Measurements from ENCODE around the gene HRK. TPM values are rescaled to one million over a fixed set of nuclear protein-coding genes. Genes with fewer than 3 reads are reported as not detected.

Gene HRK
- total and polyA plus RNA-seq, 2 of the 4 experiments (the other 2 are of a cell fraction): not detected

- H3K4me3 ChIP-seq (ENCODE audit: insufficient read depth, low read depth, low read length): no peak overlapping the region
- no peaks in the 10 kb centered on the region; the same call in 1 of the 2 replicates for H3K27me3 ChIP-seq (ENCODE audit: control insufficient read depth, insufficient read depth, low read length)
- POLR2A ChIA-PET (ENCODE audit: unreplicated experiment): no interaction called here
- H3K27ac ChIP-seq (ENCODE audit: insufficient read depth, low read length): no peak overlapping the region
- DNase-seq (no peak), ATAC-seq (ENCODE audit: low read depth) (no peak)
- H4K91ac ChIP-seq (ENCODE audit: insufficient read depth, low read depth, low read length): peak overlapping the region; percentile 21; the same call in 1 of the 2 replicates
- peak overlapping the region; percentile 46; the same call in 1 of the 2 replicates for H3K14ac ChIP-seq (replicated peaks; ENCODE audit: low read depth, low read length)
- H3K56ac ChIP-seq (ENCODE audit: extremely low read depth, insufficient read depth, low read length): no peak overlapping the region
- H2AK9ac ChIP-seq (replicated peaks; ENCODE audit: low read depth, low read length, poor library complexity): peak overlapping the region; percentile 66
- intact Hi-C loops (cut with micrococcal nuclease): no loop called here
- H2BK20ac ChIP-seq (ENCODE audit: low read depth, low read length): peak overlapping the region; percentile 89
- no peak overlapping the region for H3K18ac ChIP-seq (ENCODE audit: low read depth, low read length)
- H3K9me1 ChIP-seq (ENCODE audit: insufficient read depth, low read length): peaks cover 14% of the 10 kb centered on the region
- WGBS, 2 experiments (ENCODE audit: extremely low coverage in 2 of 2, insufficient read length in 1 of 2): no CpG with 5 or more reads among the region's 4 CpGs
- no peak overlapping the region for H3K9ac ChIP-seq (ENCODE audit: low read depth, low read length)
- in situ Hi-C loops (cut with MboI; ENCODE audit: low sequenced_read_pairs): no loop called here
- peak overlapping the region; percentile 74; the same call in 2 of the 3 replicates for H2BK15ac ChIP-seq (ENCODE audit: low read depth, low read length)
- peak overlapping the region; percentile 44 for H2AFZ ChIP-seq (replicated peaks; ENCODE audit: low read length, poor library complexity)
- peak overlapping the region; percentile 87 for H3K4ac ChIP-seq (ENCODE audit: low read depth, low read length)
- no peaks in the 10 kb centered on the region for H3K9me3 ChIP-seq (ENCODE audit: control insufficient read depth, insufficient read depth, low read length)
- no peak overlapping the region for H2BK5ac ChIP-seq (ENCODE audit: low read depth, low read length, poor library complexity, severe bottlenecking)
- H4K20me1 ChIP-seq (ENCODE audit: insufficient read depth, low read length): no peaks in the 10 kb centered on the region
- peaks cover 5% of the 10 kb centered on the region for H3K4me1 ChIP-seq (ENCODE audit: control insufficient read depth, insufficient read depth, low read length)
- no peak overlapping the region for H4K5ac ChIP-seq (ENCODE audit: low read depth, low read length)
- H3K23ac ChIP-seq (ENCODE audit: low read depth, low read length): no peak overlapping the region
- no TSS peak for BruUV-seq (replicated peaks)
- TF ChIP-seq BHLHE40 (IDR thresholded peaks at IDR 0.05; ENCODE audit: low read depth, low read length): no peak
- no peak for TF ChIP-seq ELK1 (IDR thresholded peaks at IDR 0.05; ENCODE audit: borderline replicate concordance, low read depth, low read length)
- TF ChIP-seq MAFK (IDR thresholded peaks at IDR 0.05; ENCODE audit: low read depth, low read length): no peak
- TF ChIP-seq RCOR1 (IDR thresholded peaks at IDR 0.05; ENCODE audit: insufficient replicate concordance, low read length): no peak
- no peak for TF ChIP-seq FOS (IDR thresholded peaks at IDR 0.05; ENCODE audit: low read depth, low read length)
- TF ChIP-seq RFX5 (IDR thresholded peaks at IDR 0.05; ENCODE audit: low read depth, low read length): no peak
- TF ChIP-seq MAZ (IDR thresholded peaks at IDR 0.05; ENCODE audit: borderline replicate concordance, low read depth, low read length): no peak
- no peak for TF ChIP-seq CHD1 (IDR thresholded peaks at IDR 0.05; ENCODE audit: low read depth, low read length)
- TF ChIP-seq, protein P1, sequence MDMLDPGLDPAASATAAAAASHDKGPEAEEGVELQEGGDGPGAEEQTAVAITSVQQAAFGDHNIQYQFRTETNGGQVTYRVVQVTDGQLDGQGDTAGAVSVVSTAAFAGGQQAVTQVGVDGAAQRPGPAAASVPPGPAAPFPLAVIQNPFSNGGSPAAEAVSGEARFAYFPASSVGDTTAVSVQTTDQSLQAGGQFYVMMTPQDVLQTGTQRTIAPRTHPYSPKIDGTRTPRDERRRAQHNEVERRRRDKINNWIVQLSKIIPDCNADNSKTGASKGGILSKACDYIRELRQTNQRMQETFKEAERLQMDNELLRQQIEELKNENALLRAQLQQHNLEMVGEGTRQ (IDR thresholded peaks at IDR 0.05; ENCODE audit: low read depth, low read length): no peak
- TF ChIP-seq NFE2L2 (IDR thresholded peaks at IDR 0.05; ENCODE audit: low read depth, low read length): no peak
- H2BK120ac ChIP-seq (ENCODE audit: low read depth, low read length): peak overlapping the region; percentile 84
- CTCF ChIA-PET: no interaction called here
- no peaks in the 10 kb centered on the region for H3K79me1 ChIP-seq (ENCODE audit: low read depth in 1 of 2, low read length in 2 of 2)
- H3K36me3 ChIP-seq (ENCODE audit: control insufficient read depth, insufficient read depth, low read length): no peaks in the 10 kb centered on the region
- H2AK5ac ChIP-seq (ENCODE audit: low read depth, low read length): peak overlapping the region; percentile 71; the same call in 1 of the 2 replicates
- no peak overlapping the region for H3K4me2 ChIP-seq (ENCODE audit: low read depth, low read length)
- dilution Hi-C loops (cut with HindIII; ENCODE audit: low sequenced_read_pairs, unreplicated experiment): no loop called here
- no peak overlapping the region for H4K8ac ChIP-seq (ENCODE audit: low read depth in 2 of 2, low read length in 2 of 2)
Observed at GRCh38 chr12:116862167-116862566, 19.1 kb downstream of the HRK start.

All from IMR-90 (cell line).